Muscle layer of duodenum (tissue), 2 donors: ENCODE results near the gene FAM83F.

Experiments used
- H3K27ac ChIP-seq: one replicate; pipeline ENCODE4 v1.7.0; 2013; ENCODE audit warnings: mild to moderate bottlenecking, low read length
- H3K27me3 ChIP-seq: one replicate; pipeline ENCODE4 v1.7.0; 2013; ENCODE audit warnings: low read depth, mild to moderate bottlenecking, control low read depth, low read length
- H3K36me3 ChIP-seq, 2 donors: one replicate each; pipeline ENCODE4 v1.7.0; 2013; ENCODE audit warnings: low read length in 2 of 2, control low read depth in 1 of 2, mild to moderate bottlenecking in 1 of 2; ENCODE audit not compliant: insufficient read depth in 2 of 2, control insufficient read depth in 1 of 2
- H3K4me1 ChIP-seq, 2 donors: one replicate each; pipeline ENCODE4 v1.7.0; 2013; ENCODE audit warnings: low read length in 2 of 2, mild to moderate bottlenecking in 2 of 2, control low read depth in 1 of 2, moderate library complexity in 1 of 2; ENCODE audit not compliant: insufficient read depth in 2 of 2, control insufficient read depth in 1 of 2
- H3K4me3 ChIP-seq, 2 donors: one replicate each; pipeline ENCODE4 v1.7.0; 2013; ENCODE audit warnings: low read length in 2 of 2, low read depth in 1 of 2, mild to moderate bottlenecking in 1 of 2
- H3K9me3 ChIP-seq, 2 donors: one replicate each; pipeline ENCODE4 v1.7.0; 2013; ENCODE audit warnings: low read length in 2 of 2, control low read depth in 1 of 2, mild to moderate bottlenecking in 1 of 2; ENCODE audit not compliant: control insufficient read depth in 1 of 2
- donor health status: healthy.

The FAM83F gene

DNA sequence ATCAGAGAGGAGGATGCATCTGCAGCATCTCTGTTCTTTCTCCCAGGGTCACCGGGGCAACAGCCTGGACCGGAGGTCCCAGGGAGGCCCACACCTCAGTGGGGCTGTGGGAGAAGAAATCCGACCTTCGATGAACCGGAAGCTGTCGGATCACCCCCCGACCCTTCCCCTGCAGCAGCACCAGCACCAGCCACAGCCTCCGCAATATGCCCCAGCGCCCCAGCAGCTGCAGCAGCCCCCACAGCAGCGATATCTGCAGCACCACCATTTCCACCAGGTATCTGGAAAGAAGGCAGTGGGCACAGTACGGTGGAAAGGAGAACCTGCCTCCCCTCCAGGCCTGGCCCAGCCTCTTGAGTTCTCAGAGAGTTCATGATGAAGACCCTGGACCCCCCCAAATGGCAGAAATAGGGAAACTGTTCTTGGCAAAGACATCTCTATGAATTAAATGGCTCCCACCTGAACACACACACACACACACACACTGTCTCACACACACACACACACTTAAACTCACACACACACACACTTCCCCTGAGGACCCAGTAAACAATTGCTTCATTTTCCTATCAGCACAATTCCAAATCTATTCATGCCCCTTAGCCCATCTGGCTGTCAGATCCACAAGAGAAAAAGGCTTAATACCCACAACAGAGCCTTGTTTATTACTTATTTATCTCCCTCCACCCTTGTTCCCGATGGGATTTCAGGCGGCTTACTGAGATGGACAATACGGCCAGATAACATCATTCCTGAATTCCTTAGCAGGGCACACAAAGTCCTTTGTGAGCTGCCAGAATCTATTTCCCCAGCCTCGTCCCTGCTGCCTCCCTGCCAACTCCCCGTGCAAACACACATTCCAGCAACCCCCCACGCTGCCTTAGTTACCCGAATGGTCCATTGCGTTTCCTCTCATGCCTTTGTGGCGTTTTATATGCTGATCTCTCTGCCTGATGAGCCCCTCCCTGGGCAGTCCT, 26.5 kb upstream of the FAM83F start:
- Histone ChIP-seq H3K9me3 (no peaks in the 10 kb centered on the region), H3K27ac (no peak overlapping the region), H3K27me3 (no peaks in the 10 kb centered on the region)

DNA sequence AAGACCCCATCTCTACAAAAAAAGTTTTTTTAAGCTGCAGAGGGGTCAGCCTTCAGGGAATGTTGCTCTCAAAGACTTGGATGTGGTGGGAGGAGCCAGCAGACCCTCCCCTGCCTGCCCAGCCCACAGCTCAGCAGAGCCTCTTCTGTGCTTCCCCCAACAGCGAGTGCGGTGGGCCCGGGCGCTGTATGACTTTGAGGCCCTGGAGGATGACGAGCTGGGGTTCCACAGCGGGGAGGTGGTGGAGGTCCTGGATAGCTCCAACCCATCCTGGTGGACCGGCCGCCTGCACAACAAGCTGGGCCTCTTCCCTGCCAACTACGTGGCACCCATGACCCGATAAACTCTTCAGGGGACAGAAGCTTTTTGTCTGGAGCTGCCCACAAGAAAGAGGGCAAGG, 24.0 kb upstream of the FAM83F start:
- Histone ChIP-seq H3K27me3 (no peaks in the 10 kb centered on the region), H3K4me1 (no peaks in the 10 kb centered on the region), H3K27ac (no peak overlapping the region), H3K9me3 (no peaks in the 10 kb centered on the region), H3K4me3 (no peak overlapping the region), H3K36me3 (no peaks in the 10 kb centered on the region)

More for the DNA sequence above, 26.5 kb upstream of the FAM83F start:
- Histone ChIP-seq H3K4me3 (no peak overlapping the region), H3K36me3 (no peaks in the 10 kb centered on the region), H3K4me1 (no peaks in the 10 kb centered on the region)

DNA sequence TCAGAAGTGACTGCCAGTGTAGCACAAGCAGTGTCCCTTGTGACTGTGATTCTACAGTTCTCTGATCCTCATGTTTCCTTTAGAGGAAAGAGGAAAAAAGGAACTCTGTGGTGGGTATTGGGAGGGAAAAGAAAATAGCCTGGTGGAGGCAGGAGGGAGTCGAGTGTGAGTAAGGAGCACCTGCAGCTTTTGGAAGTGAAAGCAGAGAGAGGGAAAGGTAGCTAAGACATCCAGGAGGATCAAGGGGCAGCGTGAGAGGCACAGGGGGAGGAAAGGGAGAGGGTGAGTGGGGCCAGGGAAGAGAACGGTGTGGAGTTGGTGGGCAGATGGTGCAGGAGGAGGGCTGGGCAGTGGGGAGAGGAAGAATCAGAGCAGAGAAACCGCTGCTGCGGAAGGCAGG, 22.1 kb upstream of the FAM83F start:
- Histone ChIP-seq H3K36me3 (no peaks in the 10 kb centered on the region), H3K27ac (no peak overlapping the region), H3K4me1 (no peaks in the 10 kb centered on the region), H3K9me3 (no peaks in the 10 kb centered on the region), H3K4me3 (no peak overlapping the region), H3K27me3 (no peaks in the 10 kb centered on the region)

DNA sequence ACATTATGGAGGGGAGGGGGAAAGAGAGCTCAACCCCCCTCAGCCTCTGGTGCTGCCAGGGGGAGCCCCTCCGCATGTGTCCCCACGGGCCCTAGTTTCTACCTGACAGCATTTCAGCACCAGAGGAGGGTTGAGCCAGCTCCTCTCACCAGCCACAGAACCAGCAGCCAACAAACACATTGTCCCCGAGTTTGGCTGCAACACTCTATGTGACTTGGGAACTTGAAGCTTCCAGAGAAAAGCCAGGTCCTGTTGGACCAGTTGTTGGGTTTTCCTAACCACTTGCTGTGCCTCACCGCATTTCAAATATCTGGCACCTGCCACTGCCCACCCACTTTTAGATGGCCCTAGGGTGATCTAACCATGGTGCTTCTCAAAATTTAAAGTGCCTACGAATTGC, 21.1 kb upstream of the FAM83F start:
- no peaks in the 10 kb centered on the region for H3K36me3 ChIP-seq
- no peaks in the 10 kb centered on the region for H3K9me3 ChIP-seq
- no peaks in the 10 kb centered on the region for H3K27me3 ChIP-seq
- no peak overlapping the region for H3K4me3 ChIP-seq
- no peak overlapping the region for H3K27ac ChIP-seq
- H3K4me1 ChIP-seq: no peaks in the 10 kb centered on the region

DNA sequence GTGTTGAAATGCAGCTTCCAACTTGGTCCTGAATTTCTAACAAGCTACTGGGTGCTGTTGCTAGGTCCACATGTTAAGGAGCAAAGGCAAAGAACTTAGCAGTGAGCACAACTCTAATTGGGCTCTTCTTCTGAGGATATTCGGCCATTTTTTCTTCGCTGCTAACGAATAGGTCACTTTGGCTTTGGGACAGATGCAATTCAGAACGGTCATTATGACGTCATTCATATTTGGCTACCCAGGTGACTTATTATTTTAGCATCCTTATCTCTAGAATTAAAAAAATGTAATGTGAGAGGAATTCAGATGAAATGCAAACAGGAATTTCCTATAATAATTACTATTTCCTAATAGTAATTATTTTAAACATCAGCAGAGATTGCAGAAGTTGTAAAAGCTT, 20.7 kb upstream of the FAM83F start:
- H3K4me3 ChIP-seq: no peak overlapping the region
- H3K36me3 ChIP-seq: no peaks in the 10 kb centered on the region
- no peaks in the 10 kb centered on the region for H3K9me3 ChIP-seq
- H3K4me1 ChIP-seq: no peaks in the 10 kb centered on the region
- no peaks in the 10 kb centered on the region for H3K27me3 ChIP-seq
- H3K27ac ChIP-seq: no peak overlapping the region

DNA sequence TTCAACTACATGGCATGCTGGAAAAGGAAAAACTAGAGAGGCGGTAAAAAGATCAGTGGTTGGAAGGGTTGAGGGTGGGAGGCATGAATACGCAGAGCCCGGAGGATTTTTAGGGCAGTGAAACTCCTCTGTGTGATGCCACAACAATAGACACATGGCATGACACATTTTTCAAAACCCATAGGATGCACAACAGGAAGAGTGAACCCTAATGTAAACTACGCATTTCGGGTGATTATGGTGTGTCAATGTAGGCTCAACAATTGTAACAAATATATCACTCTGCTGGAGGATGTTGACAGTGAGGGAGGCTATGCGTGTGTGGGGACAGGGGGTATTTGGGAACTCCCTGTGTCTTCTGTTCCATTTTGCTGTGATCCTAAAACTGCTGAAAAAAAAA, 15.7 kb upstream of the FAM83F start:
- H3K4me1 ChIP-seq: no peaks in the 10 kb centered on the region
- H3K4me3 ChIP-seq: no peak overlapping the region
- H3K36me3 ChIP-seq: no peaks in the 10 kb centered on the region
- H3K27me3 ChIP-seq: no peaks in the 10 kb centered on the region
- no peak overlapping the region for H3K27ac ChIP-seq
- no peaks in the 10 kb centered on the region for H3K9me3 ChIP-seq

DNA sequence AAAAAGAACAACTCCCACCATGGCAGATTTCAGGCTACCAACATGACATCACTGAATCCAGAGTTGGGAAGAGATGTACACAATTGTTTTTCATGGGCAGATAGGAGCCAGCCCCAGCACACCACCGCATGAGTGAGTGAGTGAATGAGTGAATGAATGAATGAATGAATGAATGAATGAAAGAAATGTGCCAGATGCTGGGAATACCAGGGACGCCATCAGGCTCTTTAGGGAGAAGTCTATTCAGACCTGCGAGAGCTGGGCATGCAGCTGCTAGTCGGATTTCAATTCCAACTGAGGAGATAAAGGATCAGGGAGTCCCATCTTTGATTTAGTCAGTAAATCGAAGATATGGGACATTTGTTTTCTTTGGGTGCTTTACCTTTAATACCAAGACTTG, 15.3 kb upstream of the FAM83F start:
- no peaks in the 10 kb centered on the region for H3K27me3 ChIP-seq
- H3K27ac ChIP-seq: no peak overlapping the region
- no peaks in the 10 kb centered on the region for H3K9me3 ChIP-seq
- no peak overlapping the region for H3K4me3 ChIP-seq
- H3K4me1 ChIP-seq: no peaks in the 10 kb centered on the region
- no peaks in the 10 kb centered on the region for H3K36me3 ChIP-seq

DNA sequence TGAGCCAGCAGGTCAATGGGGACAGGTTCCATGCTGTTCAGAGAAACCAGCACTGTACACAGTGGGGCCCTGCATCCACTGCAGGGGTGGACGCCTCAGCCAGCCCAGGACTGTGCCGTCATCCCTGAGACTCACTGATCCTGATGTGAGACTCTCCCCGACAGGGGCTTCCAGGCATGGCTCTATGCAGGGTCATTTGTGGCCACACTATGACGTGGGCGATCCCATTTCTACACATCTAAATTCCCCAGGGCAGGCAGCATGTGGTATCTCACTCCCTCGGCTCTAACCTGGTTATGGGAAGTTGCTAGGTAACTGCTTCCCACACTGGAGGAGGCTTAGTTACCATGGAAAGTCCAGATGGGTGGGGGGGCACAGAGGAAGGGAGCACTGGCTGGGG, 14.2 kb upstream of the FAM83F start:
- H3K27me3 ChIP-seq: no peaks in the 10 kb centered on the region
- no peaks in the 10 kb centered on the region for H3K9me3 ChIP-seq
- H3K36me3 ChIP-seq: no peaks in the 10 kb centered on the region
- no peak overlapping the region for H3K27ac ChIP-seq
- H3K4me3 ChIP-seq: no peak overlapping the region
- no peaks in the 10 kb centered on the region for H3K4me1 ChIP-seq

DNA sequence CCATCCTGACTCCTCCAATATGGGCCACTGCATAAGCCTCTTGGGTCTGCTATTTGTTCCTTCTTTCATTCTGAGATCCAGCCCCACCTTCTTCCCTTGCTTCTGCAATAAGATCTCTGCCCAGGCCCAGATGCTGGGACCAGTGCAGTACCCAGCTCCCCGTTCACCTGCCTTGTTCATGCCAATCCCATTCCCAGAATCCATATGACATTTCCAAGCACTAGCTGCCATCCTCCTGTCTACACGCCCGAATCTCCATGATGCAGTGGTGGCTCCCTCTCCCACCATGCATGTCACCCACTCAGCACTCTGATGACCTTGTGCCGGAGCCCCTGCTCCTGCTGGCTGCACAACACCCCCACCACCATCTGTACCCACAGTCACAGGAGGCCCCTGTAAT, 11.4 kb upstream of the FAM83F start:
- no peaks in the 10 kb centered on the region for H3K27me3 ChIP-seq
- no peak overlapping the region for H3K4me3 ChIP-seq

DNA sequence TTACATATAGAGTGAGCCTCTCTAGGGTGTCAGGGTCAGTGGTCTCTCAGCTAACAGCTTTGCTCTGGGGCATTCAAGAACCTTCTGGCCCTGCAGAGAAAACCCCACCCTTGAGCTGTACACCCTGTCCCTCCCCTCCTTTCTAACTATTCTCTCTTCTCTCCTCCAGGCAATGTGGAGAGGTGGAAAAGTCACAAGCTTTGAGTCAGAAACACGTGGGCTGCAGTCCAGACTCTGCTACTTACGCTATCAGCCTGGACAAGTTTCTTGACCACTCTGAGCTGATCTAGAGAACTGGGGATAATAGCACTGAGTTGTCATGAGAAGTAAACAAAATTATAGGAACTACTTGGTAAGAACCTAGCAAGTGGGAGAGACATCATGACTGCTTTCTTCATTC, 10.7 kb upstream of the FAM83F start:
- H3K27ac ChIP-seq: no peak overlapping the region
- H3K36me3 ChIP-seq: no peaks in the 10 kb centered on the region
- no peaks in the 10 kb centered on the region for H3K4me1 ChIP-seq
- no peak overlapping the region for H3K4me3 ChIP-seq
- no peaks in the 10 kb centered on the region for H3K9me3 ChIP-seq
- H3K27me3 ChIP-seq: no peaks in the 10 kb centered on the region

More for the DNA sequence above, 11.4 kb upstream of the FAM83F start:
- Histone ChIP-seq H3K9me3 (no peaks in the 10 kb centered on the region), H3K36me3 (no peaks in the 10 kb centered on the region), H3K4me1 (no peaks in the 10 kb centered on the region), H3K27ac (no peak overlapping the region)

DNA sequence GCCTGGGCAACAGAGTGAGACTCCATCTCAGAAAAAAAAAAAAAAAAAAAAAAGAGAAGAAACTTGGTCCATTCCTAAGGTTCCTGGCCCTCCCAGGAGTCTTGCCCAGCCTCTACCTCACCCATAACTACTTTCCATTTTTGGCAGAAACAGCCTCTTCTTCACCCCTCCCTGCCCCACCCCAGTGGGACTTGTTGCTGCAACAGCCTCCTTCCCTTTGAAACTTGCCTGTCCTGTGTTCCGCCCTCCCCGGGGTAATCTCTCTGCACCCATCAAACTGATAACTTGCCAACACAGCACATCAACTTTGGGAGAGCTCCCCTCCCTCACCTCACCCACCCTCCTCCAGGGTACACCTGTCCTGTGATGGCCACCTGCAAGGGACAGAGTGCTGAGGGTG, 10.0 kb upstream of the FAM83F start:
- H3K9me3 ChIP-seq: no peaks in the 10 kb centered on the region
- no peak overlapping the region for H3K27ac ChIP-seq
- no peak overlapping the region for H3K4me3 ChIP-seq
- H3K36me3 ChIP-seq: no peaks in the 10 kb centered on the region
- H3K27me3 ChIP-seq: no peaks in the 10 kb centered on the region
- no peaks in the 10 kb centered on the region for H3K4me1 ChIP-seq
